HG03558 (cell line): Measurements from ENCODE around the gene MSS51.
A peak's percentile ranks its signal among the peaks of the same experiment; 100 is the strongest.
"Not testable (repeated sequence)": the region's sequence is repeated elsewhere in the genome, so short reads cannot be mapped to it uniquely, and the experiment has no call there.

Experiments
- ATAC-seq: cut with Tn5 transposase; IDR thresholded peaks from one replicate; pipeline ENCODE4 v1.9.1; 2021; ENCODE audit warnings: moderate number of reproducible peaks; ENCODE audit not compliant: unreplicated experiment; ENCODE audit errors: extremely low read depth

The MSS51 gene

GRCh38 chr10:73416571-73416970 lies 16.8 kb downstream of the MSS51 start:
- ATAC-seq: no peak

- ATAC-seq: no peak
Measured at GRCh38 chr10:73414230-73414945, 19.0 kb downstream of the MSS51 start.

GRCh38 chr10:73413528-73414229 lies 19.7 kb downstream of the MSS51 start, which contains the start of gene ANXA7:
ANXA7 (minus strand) TSS chr10:73414058; CDS start chr10:73400856, 13,202 bp downstream.
- ATAC-seq: peak; percentile 60

GRCh38 chr10:73413108-73413527 lies 20.2 kb downstream of the MSS51 start:
- peak; percentile 1 for ATAC-seq

GRCh38 chr10:73410897-73411296 lies 22.5 kb downstream of the MSS51 start:
- ATAC-seq: no peak

GRCh38 chr10:73408978-73409521 lies 24.3 kb downstream of the MSS51 start:
- ATAC-seq: no peak

GRCh38 chr10:73408061-73408460 lies 25.3 kb downstream of the MSS51 start:
- ATAC-seq: no peak

GRCh38 chr10:73407495-73407894 lies 25.9 kb downstream of the MSS51 start:
- ATAC-seq: no peak

- no peak for ATAC-seq
Measured at GRCh38 chr10:73406846-73407245, 26.5 kb downstream of the MSS51 start.

- no peak for ATAC-seq
Measured at GRCh38 chr10:73405556-73405955, 27.8 kb downstream of the MSS51 start.

- no peak for ATAC-seq
Measured at GRCh38 chr10:73404690-73405089, 28.7 kb downstream of the MSS51 start.

- ATAC-seq: no peak
Measured at GRCh38 chr10:73401636-73402035, 31.7 kb downstream of the MSS51 start.

GRCh38 chr10:73399063-73399462 lies 34.3 kb downstream of the MSS51 start:
- ATAC-seq: no peak

GRCh38 chr10:73398024-73398423 lies 35.3 kb downstream of the MSS51 start:
- ATAC-seq: no peak

GRCh38 chr10:73394325-73394724 lies 39.0 kb downstream of the MSS51 start:
- ATAC-seq: not testable (repeated sequence)

- ATAC-seq: no peak
Measured at GRCh38 chr10:73388228-73388627, 45.1 kb downstream of the MSS51 start.

GRCh38 chr10:73386583-73386982 lies 46.8 kb downstream of the MSS51 start:
- ATAC-seq: no peak

GRCh38 chr10:73379064-73379748 lies 54.2 kb downstream of the MSS51 start:
- no peak for ATAC-seq

GRCh38 chr10:73376679-73377078 lies 56.7 kb downstream of the MSS51 start:
- ATAC-seq: no peak
